Measurements from ENCODE around the gene ITGB2. TPM values are rescaled to one million over a fixed set of nuclear protein-coding genes. Genes with fewer than 3 reads are reported as not detected.

ITGB2 gene
- total RNA-seq, 2 donors from 2014 or later: 13.1 to 27.1 TPM

DNA sequence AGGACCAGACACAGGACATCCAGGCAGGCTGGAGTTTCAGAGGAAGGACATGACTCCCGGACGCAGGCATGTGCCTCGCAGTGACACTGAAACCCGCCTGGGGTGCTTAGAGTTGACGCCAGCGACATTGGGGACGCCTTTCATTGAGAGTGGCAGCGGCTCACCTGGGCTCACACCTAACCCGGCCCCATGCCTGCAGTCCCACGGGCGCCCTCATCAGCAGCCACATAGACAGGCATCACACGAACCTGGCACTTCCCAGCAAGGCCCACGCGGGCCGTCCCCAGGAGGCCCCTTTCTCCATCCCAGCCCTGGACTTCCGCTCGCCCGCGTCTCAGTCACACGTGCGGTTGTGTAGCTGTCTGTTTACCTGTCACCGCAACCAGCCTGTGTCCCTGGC, 17.0 kb downstream of the ITGB2 start:
- no peak overlapping the region for H3K4me3 ChIP-seq
- no peak overlapping the region for H3K27ac ChIP-seq
- no peaks in the 10 kb centered on the region for H3K27me3 ChIP-seq
- no peaks in the 10 kb centered on the region for H3K4me1 ChIP-seq
- intact Hi-C loops (cut with DNase I): no loop called here
- DNase-seq: no peak
- TF ChIP-seq, protein P1, sequence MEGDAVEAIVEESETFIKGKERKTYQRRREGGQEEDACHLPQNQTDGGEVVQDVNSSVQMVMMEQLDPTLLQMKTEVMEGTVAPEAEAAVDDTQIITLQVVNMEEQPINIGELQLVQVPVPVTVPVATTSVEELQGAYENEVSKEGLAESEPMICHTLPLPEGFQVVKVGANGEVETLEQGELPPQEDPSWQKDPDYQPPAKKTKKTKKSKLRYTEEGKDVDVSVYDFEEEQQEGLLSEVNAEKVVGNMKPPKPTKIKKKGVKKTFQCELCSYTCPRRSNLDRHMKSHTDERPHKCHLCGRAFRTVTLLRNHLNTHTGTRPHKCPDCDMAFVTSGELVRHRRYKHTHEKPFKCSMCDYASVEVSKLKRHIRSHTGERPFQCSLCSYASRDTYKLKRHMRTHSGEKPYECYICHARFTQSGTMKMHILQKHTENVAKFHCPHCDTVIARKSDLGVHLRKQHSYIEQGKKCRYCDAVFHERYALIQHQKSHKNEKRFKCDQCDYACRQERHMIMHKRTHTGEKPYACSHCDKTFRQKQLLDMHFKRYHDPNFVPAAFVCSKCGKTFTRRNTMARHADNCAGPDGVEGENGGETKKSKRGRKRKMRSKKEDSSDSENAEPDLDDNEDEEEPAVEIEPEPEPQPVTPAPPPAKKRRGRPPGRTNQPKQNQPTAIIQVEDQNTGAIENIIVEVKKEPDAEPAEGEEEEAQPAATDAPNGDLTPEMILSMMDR (IDR thresholded peaks at IDR 0.05): no peak
- H3K9me3 ChIP-seq: no peaks in the 10 kb centered on the region
- no peaks in the 10 kb centered on the region for H3K36me3 ChIP-seq
- H3K9ac ChIP-seq (ENCODE audit: low read depth in 2 of 2, low read length in 2 of 2): no peak overlapping the region

DNA sequence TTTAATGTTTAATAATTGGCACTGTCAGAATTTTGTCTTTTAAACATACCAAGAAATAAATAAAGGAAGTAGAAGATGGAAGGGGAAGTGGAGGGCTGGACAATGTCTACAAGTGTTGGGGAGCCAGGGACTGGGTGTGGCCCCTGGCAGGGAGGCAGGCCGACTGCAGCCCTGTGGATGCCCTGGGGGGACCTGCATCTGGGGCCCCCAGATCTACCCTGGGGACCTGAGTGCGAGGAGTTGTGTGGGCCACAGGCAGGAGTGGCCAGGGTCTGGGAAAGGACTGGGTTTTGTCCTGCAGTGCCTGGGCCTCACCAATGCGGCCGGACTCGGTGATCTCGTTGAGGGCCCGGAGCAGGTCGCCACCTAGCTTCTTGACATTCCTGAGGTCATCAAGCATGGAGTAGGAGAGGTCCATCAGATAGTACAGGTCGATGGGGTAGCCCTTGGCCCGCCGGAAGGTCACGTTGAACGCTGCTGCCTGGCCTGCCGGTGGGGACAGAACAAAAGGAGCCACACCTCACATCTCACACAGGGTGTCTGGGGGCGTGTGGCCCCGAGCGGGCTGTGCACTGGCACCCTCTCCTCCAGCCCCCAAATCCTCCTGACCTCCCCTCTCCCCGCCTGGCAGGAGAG, 17.5 kb downstream of the ITGB2 start:
- TF ChIP-seq, protein P1 (IDR thresholded peaks at IDR 0.05): no peak
- H3K9me3 ChIP-seq: no peaks in the 10 kb centered on the region
- no peaks in the 10 kb centered on the region for H3K36me3 ChIP-seq
- H3K4me1 ChIP-seq: no peaks in the 10 kb centered on the region
- no peak for DNase-seq
- no peak overlapping the region for H3K27ac ChIP-seq
- intact Hi-C loops (cut with DNase I): no loop called here
- no peaks in the 10 kb centered on the region for H3K27me3 ChIP-seq
- H3K9ac ChIP-seq (ENCODE audit: low read depth in 2 of 2, low read length in 2 of 2): no peak overlapping the region
- H3K4me3 ChIP-seq: no peak overlapping the region

DNA sequence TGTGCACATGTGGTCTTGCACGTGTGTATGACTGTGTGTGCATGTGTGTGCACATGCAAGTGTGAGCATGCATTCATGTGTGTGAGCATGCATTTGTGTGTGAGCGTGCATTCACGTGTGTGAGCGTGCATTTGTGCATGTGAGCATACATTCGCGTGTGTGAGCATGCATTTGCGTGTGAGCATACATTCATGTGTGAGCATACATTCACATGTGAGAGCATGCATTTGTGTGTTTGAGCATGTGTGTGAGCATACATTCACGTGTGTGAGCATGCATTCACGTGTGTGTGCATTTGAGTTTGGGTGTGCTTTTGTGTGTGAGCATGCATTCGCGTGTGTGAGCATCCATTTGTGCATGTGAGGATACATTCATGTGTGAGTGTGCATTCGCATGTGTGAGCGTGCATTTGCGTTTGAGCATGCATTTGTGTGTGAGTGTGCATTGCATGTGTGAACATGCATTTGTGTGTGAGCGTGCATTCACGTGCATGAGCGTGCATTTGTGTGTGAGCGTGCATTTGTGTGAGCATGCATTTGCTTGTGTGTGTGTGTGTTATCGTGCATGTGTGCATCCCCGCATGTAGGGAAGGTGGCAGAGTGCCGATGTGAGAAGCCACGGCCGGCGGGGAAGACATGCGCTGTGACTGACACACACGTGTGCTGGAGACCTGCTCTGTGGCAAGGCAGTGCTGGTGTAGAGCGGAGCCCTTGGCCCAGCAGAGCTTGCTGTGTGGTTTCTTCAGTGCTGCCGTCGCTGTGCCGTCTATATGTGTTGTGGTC, 18.2 kb downstream of the ITGB2 start:
- no peak overlapping the region for H3K4me3 ChIP-seq
- H3K4me1 ChIP-seq: peaks cover under 1% of the 10 kb centered on the region
- no peak for DNase-seq
- TF ChIP-seq, protein P1 (IDR thresholded peaks at IDR 0.05): no peak
- no peaks in the 10 kb centered on the region for H3K36me3 ChIP-seq
- no peaks in the 10 kb centered on the region for H3K9me3 ChIP-seq
- intact Hi-C loops (cut with DNase I): no loop called here
- H3K27me3 ChIP-seq: no peaks in the 10 kb centered on the region
- no peak overlapping the region for H3K27ac ChIP-seq
- H3K9ac ChIP-seq (ENCODE audit: low read depth in 2 of 2, low read length in 2 of 2): no peak overlapping the region

DNA sequence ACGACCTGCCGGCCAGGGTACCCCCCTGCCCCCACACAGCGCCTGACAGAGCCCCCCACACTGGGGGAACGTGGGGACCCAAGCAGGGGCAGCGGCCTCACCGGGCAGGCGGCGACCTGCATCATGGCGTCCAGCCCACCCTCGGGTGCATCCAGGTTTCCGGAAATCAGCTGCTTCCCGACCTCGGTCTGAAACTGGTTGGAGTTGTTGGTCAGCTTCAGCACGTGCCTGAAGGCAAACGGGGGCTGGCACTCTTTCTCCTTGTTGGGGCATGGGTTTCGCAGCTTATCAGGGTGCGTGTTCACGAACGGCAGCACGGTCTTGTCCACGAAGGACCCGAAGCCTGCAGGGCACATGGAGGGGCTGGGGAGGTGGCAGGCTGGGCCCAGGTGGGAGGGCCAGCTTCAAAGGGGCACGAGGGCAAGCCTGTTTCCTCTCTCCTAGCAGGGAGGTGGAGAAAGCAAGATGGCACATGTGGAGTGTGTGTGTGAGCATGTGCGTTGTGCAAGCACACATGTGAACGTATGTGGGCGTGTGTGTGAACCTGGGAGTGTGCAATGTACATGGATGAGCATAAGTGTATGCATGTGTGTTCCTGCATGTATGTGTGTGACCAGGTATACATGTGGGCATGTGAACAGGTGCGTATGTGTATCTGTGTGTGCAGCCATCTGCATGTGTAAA, 19.2 kb downstream of the ITGB2 start:
- intact Hi-C loops (cut with DNase I): no loop called here

More for the DNA sequence above, 19.2 kb downstream of the ITGB2 start:
- TF ChIP-seq, protein P1 (IDR thresholded peaks at IDR 0.05): no peak
- Histone ChIP-seq H3K27me3 (no peaks in the 10 kb centered on the region), H3K4me1 (peaks cover 4% of the 10 kb centered on the region), H3K9me3 (no peaks in the 10 kb centered on the region), H3K4me3 (no peak overlapping the region), H3K27ac (no peak overlapping the region), H3K9ac (ENCODE audit: low read depth in 2 of 2, low read length in 2 of 2) (no peak overlapping the region), H3K36me3 (no peaks in the 10 kb centered on the region)
- no peak for DNase-seq
